GM12878 (cell line): ENCODE results near the gene ZSWIM3.

Experiments
- CTCF ChIP-seq, 3 experiments: IDR thresholded peaks in 2 of 3; conservative IDR thresholded peaks in 1 of 3; 2 replicates each; pipeline ENCODE4 v1.5.1; 2011; ENCODE audit warnings: low read depth in 3 of 3, low read length in 3 of 3, mild to moderate bottlenecking in 3 of 3, control low read depth in 2 of 3, moderate library complexity in 2 of 3, inconsistent platforms in 1 of 3, mixed read lengths in 1 of 3; ENCODE audit not compliant: control insufficient read depth in 2 of 3, insufficient read depth in 1 of 3; ENCODE audit errors: extremely low read depth in 1 of 3
- E2F8 ChIP-seq: fragments of 450-650 bp; IDR thresholded peaks from 2 replicates; pipeline ENCODE4 v1.6.1; 2018; ENCODE audit warnings: mild to moderate bottlenecking, low read depth, moderate library complexity; ENCODE audit not compliant: partially characterized antibody
- EGR1 ChIP-seq, 2 experiments: IDR thresholded peaks; 1 replicate in 1 of 2; 2 replicates in 1 of 2; pipeline ENCODE4 v1.6.1; 2011 to 2012; ENCODE audit warnings: low read depth in 2 of 2, low read length in 2 of 2, borderline replicate concordance in 1 of 2, mild to moderate bottlenecking in 1 of 2, moderate library complexity in 1 of 2
- FOXM1 ChIP-seq: IDR thresholded peaks from 2 replicates; pipeline ENCODE4 v1.6.1; 2012; ENCODE audit warnings: low read depth, mild to moderate bottlenecking, inconsistent platforms, low read length, moderate library complexity
- GABPA ChIP-seq: IDR thresholded peaks from 2 replicates; pipeline ENCODE4 v1.6.1; 2014; ENCODE audit warnings: antibody characterized with exemption, low read depth, mild to moderate bottlenecking, inconsistent platforms
- NFYB ChIP-seq: IDR thresholded peaks from 2 replicates; pipeline ENCODE4 v1.6.1; 2011; ENCODE audit warnings: low read depth, mild to moderate bottlenecking, low read length, improper control_type of control experiment, moderate library complexity; ENCODE audit not compliant: insufficient read depth
- NRF1 ChIP-seq: conservative IDR thresholded peaks from 2 replicates; pipeline ENCODE4 v1.6.1; 2011; ENCODE audit warnings: mild to moderate bottlenecking, low read depth, low read length, improper control_type of control experiment
- PBX3 ChIP-seq: IDR thresholded peaks from 2 replicates; pipeline ENCODE4 v1.6.1; 2011; ENCODE audit warnings: mild to moderate bottlenecking, low read depth, low read length, moderate library complexity; ENCODE audit not compliant: insufficient replicate concordance
- TCF7 ChIP-seq: IDR thresholded peaks from 2 replicates; pipeline ENCODE4 v1.6.1; 2014; ENCODE audit warnings: antibody characterized with exemption, borderline replicate concordance

- TF ChIP-seq EGR1 (IDR thresholded peaks at IDR 0.05; ENCODE audit: borderline replicate concordance in 1 of 2, low read depth in 2 of 2, low read length in 2 of 2) (no peak), CTCF (IDR thresholded peaks at IDR 0.05 in 2 of 3, conservative IDR thresholded peaks at IDR 0.05 in 1 of 3; ENCODE audit: control insufficient read depth in 2 of 3, extremely low read depth in 1 of 3, insufficient read depth in 1 of 3, low read depth in 3 of 3, low read length in 3 of 3) (no peak), TCF7 (no peak), PBX3 (no peak), E2F8 (no peak), FOXM1 (no peak), NRF1 (no peak), GABPA (no peak), NFYB (no peak)
Observed at GRCh38 chr20:45848421-45848820, 9.0 kb upstream of the ZSWIM3 start.
